Measurements from ENCODE around the gene NID2. TPM values are rescaled to one million over a fixed set of nuclear protein-coding genes. Genes with fewer than 3 reads are reported as not detected.
A peak's percentile ranks its signal among the peaks of the same experiment; 100 is the strongest.

Gene NID2
- total and polyA plus RNA-seq, 2 donors (not counting 1 experiment from before 2014, with no cell fraction given), result 181 to 2,513 TPM

GRCh38 chr14:52018970-52019369 lies 49.9 kb downstream of the NID2 start:
- no peak for DNase-seq (ENCODE audit: low read depth in 2 of 2)
- H4K20me1 ChIP-seq (ENCODE audit: control insufficient read depth, extremely low read depth, insufficient read depth, low read length), result no peaks in the 10 kb centered on the region
- H3K9me3 ChIP-seq (ENCODE audit: control insufficient read depth, insufficient read depth, low read depth, low read length), result no peaks in the 10 kb centered on the region
- H2AFZ ChIP-seq (ENCODE audit: low read length), result no peak overlapping the region
- no peak overlapping the region for H3K4me2 ChIP-seq (ENCODE audit: extremely low read depth, insufficient read depth, low read length)
- H3K79me2 ChIP-seq (ENCODE audit: control insufficient read depth, insufficient read depth, low read length), result peaks cover 9% of the 10 kb centered on the region
- TF ChIP-seq EZH2 (IDR thresholded peaks at IDR 0.05; ENCODE audit: low read length, missing control alignments), result no peak
- no peak for TF ChIP-seq CTCF (conservative IDR thresholded peaks at IDR 0.05 in 1 of 2, IDR thresholded peaks at IDR 0.05 in 1 of 2; ENCODE audit: low read depth in 1 of 2, low read length in 2 of 2)
- no peak overlapping the region for H3K9ac ChIP-seq (ENCODE audit: insufficient read depth, low read length)
- H3K4me1 ChIP-seq (ENCODE audit: control insufficient read depth, extremely low read depth, insufficient read depth, low read length), result peaks cover 13% of the 10 kb centered on the region
- H3K27me3 ChIP-seq (ENCODE audit: control insufficient read depth, insufficient read depth, low read length), result no peaks in the 10 kb centered on the region
- H3K36me3 ChIP-seq (ENCODE audit: control insufficient read depth, insufficient read depth, low read length), result peaks cover 37% of the 10 kb centered on the region
- no peak overlapping the region for H3K27ac ChIP-seq (ENCODE audit: insufficient read depth, low read length)
- H3K4me3 ChIP-seq (replicated peaks in 1 of 4; ENCODE audit: control extremely low read depth in 1 of 4, insufficient read depth in 1 of 4, low read depth in 3 of 4, low read length in 4 of 4), result no peak overlapping the region

DNA sequence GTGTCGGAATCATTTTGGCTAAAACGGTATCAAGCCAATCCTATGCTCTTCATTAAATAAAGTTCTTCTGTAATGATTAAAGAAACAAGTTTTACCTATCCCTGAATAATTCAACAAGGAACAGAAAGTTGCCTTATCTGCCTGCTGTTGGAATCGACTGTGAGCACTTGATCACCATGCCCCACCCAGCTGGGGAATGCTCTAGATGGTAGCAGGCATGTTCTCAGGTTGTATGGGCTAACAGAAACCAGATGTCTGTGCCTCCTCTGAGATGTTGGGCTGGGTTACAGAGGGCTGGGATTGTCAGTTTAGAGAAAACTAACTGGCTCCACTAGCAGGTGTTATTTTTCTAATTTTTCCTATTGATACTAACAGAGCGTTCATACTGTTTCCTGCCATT lies 50.6 kb downstream of the NID2 start:
- Histone ChIP-seq H4K20me1 (ENCODE audit: control insufficient read depth, extremely low read depth, insufficient read depth, low read length) (no peaks in the 10 kb centered on the region), H3K27me3 (ENCODE audit: control insufficient read depth, insufficient read depth, low read length) (no peaks in the 10 kb centered on the region), H3K4me3 (replicated peaks in 1 of 4; ENCODE audit: control extremely low read depth in 1 of 4, insufficient read depth in 1 of 4, low read depth in 3 of 4, low read length in 4 of 4) (no peak overlapping the region), H3K9me3 (ENCODE audit: control insufficient read depth, insufficient read depth, low read depth, low read length) (no peaks in the 10 kb centered on the region), H3K4me1 (ENCODE audit: control insufficient read depth, extremely low read depth, insufficient read depth, low read length) (peaks cover 12% of the 10 kb centered on the region), H3K27ac (ENCODE audit: insufficient read depth, low read length) (no peak overlapping the region), H3K9ac (ENCODE audit: insufficient read depth, low read length) (no peak overlapping the region), H3K36me3 (ENCODE audit: control insufficient read depth, insufficient read depth, low read length) (peaks cover 44% of the 10 kb centered on the region), H3K79me2 (ENCODE audit: control insufficient read depth, insufficient read depth, low read length) (peaks cover 9% of the 10 kb centered on the region), H3K4me2 (ENCODE audit: extremely low read depth, insufficient read depth, low read length) (no peak overlapping the region), H2AFZ (ENCODE audit: low read length) (no peak overlapping the region)
- TF ChIP-seq CTCF (conservative IDR thresholded peaks at IDR 0.05 in 1 of 2, IDR thresholded peaks at IDR 0.05 in 1 of 2; ENCODE audit: low read depth in 1 of 2, low read length in 2 of 2) (no peak), EZH2 (IDR thresholded peaks at IDR 0.05; ENCODE audit: low read length, missing control alignments) (no peak)
- peak; percentile 49 to 54 for DNase-seq (ENCODE audit: low read depth in 2 of 2)

GRCh38 chr14:52015411-52016030 lies 53.3 kb downstream of the NID2 start:
- no peak overlapping the region for H3K9ac ChIP-seq (ENCODE audit: insufficient read depth, low read length)
- no peak overlapping the region for H3K27ac ChIP-seq (ENCODE audit: insufficient read depth, low read length)
- DNase-seq (ENCODE audit: low read depth in 2 of 2), result peak in 1 of 2 donors; percentile 23
- H2AFZ ChIP-seq (ENCODE audit: low read length), result no peak overlapping the region
- peaks cover 4% of the 10 kb centered on the region for H3K79me2 ChIP-seq (ENCODE audit: control insufficient read depth, insufficient read depth, low read length)
- H3K36me3 ChIP-seq (ENCODE audit: control insufficient read depth, insufficient read depth, low read length), result peaks cover 48% of the 10 kb centered on the region
- TF ChIP-seq EZH2 (IDR thresholded peaks at IDR 0.05; ENCODE audit: low read length, missing control alignments) (no peak), CTCF (conservative IDR thresholded peaks at IDR 0.05 in 1 of 2, IDR thresholded peaks at IDR 0.05 in 1 of 2; ENCODE audit: low read depth in 1 of 2, low read length in 2 of 2) (peak; percentile 33 to 54)
- peaks cover 10% of the 10 kb centered on the region for H3K4me1 ChIP-seq (ENCODE audit: control insufficient read depth, extremely low read depth, insufficient read depth, low read length)
- H3K9me3 ChIP-seq (ENCODE audit: control insufficient read depth, insufficient read depth, low read depth, low read length), result no peaks in the 10 kb centered on the region
- no peaks in the 10 kb centered on the region for H4K20me1 ChIP-seq (ENCODE audit: control insufficient read depth, extremely low read depth, insufficient read depth, low read length)
- H3K4me2 ChIP-seq (ENCODE audit: extremely low read depth, insufficient read depth, low read length), result no peak overlapping the region
- H3K4me3 ChIP-seq (replicated peaks in 1 of 4; ENCODE audit: control extremely low read depth in 1 of 4, insufficient read depth in 1 of 4, low read depth in 3 of 4, low read length in 4 of 4), result no peak overlapping the region
- no peaks in the 10 kb centered on the region for H3K27me3 ChIP-seq (ENCODE audit: control insufficient read depth, insufficient read depth, low read length)
